Activated CD4-positive, alpha-beta T cell treated with anti-CD3 and anti-CD28 coated beads for 4 hours (primary cell): Measurements from ENCODE around the gene MGAT5.
A peak's percentile ranks its signal among the peaks of the same experiment; 100 is the strongest.

ENCODE experiments used
- DNase-seq, 2 donors: peaks; one replicate each; pipeline ENCODE4 v3.0.0-alpha.2; 2020

Gene MGAT5

DNA sequence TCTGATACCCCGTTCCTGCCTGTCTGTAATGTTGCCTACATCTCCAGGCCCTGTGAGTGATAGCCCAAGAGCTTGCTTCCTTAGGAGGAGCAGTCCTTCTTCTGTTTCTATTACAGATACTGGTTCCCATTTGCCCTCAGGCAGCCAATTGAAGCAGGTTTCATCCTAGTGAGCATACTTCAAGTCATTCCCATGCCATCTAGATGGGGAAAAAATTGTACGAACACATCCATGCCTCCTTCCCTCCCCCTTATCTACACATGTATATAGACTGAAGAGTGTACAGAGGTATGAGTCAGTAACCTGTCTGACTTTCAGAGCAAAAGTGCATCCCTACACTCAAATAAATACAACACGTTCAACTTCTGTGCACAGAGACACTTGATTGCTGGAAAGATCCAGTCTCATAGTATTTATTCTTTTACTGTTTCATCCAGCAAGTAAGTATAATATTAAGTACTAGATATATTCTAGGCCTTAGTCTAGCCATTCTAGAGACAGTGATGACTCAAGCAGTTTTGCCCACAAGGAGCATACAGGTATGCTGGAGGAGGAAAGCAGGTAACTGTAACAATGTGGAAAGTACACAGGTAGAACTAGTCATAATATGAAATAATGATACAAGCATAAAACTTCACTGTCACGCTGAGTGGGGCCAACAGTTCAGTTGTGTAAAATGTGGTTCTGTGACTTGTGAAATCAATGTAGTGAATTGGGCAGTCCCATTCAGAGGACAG is 153.4 kb downstream of the MGAT5 start:
- DNase-seq: no peak

DNA sequence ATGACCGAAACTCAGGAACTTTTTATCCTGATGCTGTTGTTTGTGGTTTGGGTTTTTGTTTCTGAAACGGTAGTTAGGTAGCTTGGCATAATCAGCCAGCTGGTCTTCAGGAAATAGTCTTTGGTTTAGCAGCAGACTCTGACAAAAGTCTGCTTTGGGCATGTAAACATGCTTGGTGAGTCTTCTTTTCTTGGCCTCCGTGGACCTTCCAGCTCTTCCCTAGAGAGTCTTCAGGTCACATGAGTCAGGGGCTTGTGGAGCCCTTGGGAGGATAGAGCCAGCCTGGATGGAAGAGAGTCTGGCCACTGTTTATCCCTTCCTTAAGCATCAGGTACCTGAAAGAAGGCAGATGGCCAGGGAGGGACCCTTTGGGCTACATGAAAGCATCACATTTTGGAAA is 154.5 kb downstream of the MGAT5 start:
- no peak for DNase-seq

DNA sequence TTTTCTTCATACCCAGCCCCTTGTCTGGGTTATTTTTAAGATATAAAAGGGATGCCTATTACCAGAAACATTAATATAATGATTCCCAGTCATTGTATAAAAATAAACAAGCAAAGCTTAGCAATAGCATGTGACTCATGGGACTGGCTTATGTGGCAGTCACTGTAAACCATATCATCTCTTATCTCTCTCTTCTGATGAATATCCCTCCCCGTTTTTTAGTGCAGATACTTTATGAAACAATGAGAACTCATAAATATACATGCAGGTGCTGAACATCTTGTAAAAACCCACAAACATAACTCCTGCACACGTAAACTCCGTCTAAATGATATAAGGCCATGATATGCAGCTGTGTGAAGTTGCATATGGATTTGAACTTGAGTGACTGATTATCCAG is 154.9 kb downstream of the MGAT5 start:
- DNase-seq: no peak

DNA sequence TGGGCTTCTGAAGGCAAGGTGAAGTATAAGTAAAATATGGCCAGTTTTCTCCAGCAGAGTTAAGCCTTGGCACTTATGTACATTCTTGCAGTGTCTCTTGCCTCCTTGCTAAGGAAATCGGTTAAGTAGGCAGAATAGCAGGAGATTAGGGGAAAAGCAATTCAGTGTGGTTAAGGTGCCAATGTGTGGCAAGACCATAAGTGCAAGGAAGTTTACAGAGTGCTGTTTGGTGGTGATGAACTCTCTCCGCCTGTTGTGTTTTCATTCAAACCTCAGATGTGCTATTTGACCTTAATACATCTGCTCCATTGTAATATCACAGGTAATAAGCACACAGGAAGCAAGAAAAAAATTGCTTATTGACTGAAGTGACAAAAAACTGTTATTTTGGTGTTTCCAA is 156.1 kb downstream of the MGAT5 start:
- DNase-seq: no peak

DNA sequence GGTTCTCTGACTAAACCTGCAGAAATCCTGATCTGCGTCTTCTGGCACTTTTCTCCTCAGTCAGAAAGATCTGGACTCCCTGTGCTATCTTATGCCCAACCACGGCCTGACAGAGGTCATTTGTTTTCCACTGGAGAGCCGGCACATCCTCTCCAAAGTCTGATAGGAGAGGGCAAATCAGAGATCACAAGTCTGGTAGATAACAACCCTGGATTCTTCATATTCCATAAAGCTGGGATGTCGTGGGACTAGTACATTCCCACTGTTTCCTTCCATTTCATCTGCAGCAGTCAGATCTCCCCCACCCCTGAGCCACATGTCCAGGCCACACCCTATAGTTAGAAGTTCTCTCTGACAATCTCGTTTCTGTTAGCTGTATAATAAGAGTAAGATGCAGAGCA is 157.0 kb downstream of the MGAT5 start:
- no peak for DNase-seq

DNA sequence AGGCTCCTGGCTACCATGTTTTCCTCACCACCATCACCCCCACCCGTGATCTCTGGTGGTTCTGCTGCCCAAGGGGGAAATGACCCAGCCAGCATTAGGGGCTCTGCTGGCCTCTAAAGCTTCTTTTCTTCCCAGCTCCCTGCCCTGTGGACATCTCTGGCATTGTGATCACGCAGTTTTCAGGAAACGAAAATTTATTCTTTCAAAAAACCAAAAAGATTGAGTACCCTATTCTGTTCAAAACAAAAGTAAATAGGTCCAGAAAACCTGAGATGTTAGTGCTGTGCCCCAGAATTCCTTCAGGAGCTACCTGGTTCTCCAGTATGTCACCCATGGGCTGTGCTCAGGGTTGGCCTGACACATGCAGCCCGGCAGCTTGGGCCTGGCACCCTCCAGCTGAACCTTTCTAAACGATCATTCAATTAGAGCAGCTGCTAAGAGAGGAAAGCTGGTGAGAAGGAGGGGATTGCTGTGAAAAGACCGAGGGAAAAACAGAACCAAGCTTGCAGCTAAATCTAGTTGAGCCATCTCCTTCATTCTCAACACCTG is 157.5 kb downstream of the MGAT5 start:
- no peak for DNase-seq

DNA sequence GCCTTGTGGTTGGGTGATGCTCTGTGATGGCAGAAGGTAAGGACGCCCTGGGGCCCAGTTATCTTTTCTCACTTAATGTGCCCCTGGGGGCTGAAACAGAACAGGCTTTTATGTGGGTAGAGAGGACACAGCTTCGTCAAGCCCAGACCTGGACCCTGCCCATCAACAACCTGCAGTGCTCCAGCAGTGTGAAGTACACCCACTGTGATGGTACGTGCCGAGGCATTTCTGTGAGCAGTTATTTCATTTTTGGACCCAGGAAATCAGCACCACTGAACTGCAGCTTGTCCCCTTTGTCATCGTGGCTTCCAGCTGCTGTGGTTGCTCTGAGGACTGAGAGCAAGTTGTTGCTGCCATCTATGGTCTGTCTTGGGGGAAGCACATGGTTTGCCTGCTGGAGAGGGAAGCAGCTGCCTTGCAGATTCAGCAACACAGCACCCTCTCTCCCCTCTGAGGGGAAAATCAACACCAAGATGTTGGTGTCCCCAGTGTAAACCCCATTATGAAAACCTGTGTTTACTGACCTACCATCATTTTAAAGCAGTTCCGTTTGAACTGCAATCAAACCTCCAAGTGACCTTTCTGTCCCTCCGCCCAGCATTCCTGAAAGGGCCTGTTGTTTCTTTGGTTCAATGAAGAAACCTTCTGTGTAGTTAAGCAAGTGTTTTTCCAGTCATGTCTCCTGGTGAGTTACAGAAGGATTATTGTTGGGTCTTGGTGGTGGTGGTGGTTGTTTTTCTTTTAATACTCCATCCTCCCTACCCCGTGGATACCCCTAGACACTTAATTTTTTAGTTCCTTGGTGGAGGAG is 158.2 kb downstream of the MGAT5 start:
- peak; percentile 61 to 69 for DNase-seq

DNA sequence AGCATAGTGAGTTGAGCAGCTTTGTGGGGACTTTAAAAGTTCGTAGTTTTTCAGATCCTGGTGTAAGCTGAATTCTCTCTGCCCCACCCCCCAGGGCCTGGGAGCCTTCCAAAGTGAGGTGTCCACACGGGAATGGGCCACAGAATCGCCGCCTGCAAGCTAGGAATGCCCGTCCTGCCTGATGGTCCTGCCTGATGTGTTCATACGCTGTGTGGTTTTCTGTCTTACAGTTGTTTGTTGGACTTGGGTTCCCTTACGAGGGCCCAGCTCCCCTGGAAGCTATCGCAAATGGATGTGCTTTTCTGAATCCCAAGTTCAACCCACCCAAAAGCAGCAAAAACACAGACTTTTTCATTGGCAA is 158.7 kb downstream of the MGAT5 start:
- no peak for DNase-seq

DNA sequence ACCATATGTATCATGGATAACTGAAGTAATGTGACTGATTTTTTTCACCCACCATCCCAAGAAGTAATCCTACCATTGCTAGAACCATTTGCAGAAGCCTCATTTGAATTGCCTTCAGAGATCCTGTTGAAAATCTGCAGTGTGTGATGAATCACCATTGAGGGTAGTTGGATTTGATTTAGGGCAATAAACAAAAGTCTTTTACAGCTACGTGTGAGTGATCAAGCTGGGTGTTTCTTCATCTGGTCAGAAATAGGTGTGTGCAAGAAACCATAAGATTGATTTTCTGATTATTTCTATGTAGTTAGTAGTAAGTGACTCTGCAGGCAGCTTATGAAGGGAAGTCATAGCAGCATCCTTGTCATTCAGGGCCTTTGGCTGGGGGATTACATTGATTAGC is 159.6 kb downstream of the MGAT5 start:
- no peak for DNase-seq

DNA sequence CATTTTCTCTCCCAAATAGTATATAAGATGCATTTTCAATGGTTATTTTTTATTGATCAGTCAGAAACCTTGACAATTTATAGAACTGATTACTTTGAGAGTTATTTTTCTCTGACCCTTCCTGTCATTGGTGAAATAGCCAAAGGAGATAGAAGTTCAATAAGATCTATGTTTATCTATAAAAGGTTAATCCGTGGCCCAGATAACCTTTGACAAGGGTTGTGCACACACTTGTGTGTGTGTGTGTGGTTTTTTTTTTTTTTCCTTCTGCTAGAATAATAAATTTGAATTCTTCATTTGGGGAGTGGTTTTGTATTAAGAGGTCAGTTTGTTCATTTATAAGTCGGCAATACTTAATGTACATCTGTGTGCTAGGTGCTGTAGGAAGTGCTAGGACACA is 160.0 kb downstream of the MGAT5 start:
- no peak for DNase-seq

DNA sequence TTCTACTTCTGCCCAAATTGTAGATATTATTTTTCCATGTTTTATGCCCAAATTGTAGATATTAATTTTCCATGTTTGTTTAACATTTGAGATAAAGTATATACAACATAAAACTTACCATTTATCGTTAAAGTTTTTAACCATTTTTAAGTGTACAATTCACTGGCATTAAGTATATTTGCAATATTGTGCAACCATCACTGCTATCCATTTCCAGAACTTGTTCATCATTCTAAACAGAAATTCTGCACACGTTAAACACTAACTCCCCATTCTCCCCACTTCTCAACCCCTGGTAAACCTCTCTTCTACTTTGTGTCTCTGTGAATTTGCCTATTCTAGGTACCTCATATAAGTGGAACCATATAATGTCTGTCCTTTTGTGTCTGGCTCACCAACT is 162.1 kb downstream of the MGAT5 start:
- DNase-seq: no peak

DNA sequence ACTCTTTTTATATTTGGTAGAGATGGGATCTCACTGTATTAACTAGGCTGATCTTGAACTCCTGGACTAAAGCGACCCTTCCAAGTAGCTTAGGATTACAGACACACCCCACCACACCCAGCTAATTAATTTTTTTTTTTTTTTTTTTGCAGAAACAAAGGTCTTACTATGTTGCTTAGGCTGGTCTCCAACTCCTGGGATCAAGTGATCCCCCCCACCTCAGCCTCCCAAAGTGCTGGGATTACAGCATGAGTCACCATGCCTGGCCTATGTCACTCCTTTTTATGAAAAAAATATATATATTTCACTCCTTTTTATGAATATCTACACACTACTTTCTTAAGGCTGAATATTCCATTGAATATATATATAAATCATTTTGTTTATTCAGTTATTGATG is 162.8 kb downstream of the MGAT5 start:
- DNase-seq: no peak

DNA sequence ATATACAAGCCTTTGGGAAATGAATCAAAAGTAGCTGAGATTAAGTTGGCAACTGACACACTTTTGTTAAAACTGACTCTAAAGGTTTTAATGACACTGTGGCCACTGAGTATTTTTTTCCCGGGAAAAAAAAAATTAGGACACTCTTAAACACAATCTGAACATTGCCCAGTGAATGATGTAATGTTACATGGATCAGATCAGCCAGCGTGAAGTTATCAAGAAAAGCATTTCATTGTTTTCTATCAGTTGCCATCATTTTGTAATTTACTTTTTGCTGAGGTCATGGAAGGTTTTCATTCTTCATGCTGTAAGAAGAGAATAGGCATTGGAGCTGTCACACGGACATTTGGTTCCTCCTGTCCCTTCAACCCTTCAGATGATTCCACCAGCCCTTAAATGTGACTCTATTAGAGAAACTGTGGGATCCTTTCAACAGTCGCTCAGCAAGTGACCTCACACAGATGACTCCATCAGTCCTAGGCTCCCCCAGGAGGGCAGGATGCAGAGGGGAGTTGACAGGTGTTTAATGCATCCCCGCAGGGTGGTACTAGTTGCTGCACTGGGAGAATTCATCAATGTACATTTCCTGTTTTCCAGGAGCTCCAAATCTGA is 164.2 kb downstream of the MGAT5 start:
- no peak for DNase-seq

DNA sequence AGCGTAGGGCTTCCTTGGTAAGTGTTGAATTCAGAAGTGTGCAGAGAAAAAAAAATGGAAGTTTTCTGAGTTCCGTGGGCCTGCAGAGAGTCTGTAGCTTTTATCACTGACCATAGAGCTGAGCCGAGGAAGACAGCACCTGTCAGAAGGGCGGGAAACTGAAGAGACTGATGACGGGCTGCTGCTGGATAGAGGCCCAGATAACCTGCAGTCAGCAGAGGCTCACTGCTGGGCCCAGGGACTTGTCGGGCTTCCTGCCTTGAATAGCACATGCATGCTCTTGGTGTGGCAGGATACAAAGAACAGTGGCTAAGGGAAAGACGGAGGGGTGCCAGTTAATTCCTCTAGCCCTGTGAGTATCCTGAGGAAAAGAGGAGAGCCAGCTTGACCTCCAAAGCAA is 166.4 kb downstream of the MGAT5 start:
- DNase-seq: no peak

DNA sequence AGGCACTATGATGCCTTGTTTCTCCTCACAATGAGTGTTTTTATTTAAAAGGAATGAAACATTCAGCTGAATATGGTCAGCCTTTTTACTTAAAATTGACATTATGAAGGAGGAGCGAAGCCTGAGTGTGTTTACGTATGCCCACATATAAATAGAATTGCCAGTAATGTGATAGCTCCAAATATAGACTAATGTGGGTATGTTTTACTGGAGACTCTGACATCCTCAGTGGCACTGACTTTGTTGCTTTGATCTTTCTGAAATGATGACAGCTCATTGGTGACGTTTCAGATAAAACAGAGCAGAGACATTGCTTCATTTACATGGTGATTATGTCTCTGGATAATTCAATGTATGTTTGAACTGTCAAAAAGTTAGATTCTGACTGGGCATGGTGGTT is 167.0 kb downstream of the MGAT5 start:
- no peak for DNase-seq

DNA sequence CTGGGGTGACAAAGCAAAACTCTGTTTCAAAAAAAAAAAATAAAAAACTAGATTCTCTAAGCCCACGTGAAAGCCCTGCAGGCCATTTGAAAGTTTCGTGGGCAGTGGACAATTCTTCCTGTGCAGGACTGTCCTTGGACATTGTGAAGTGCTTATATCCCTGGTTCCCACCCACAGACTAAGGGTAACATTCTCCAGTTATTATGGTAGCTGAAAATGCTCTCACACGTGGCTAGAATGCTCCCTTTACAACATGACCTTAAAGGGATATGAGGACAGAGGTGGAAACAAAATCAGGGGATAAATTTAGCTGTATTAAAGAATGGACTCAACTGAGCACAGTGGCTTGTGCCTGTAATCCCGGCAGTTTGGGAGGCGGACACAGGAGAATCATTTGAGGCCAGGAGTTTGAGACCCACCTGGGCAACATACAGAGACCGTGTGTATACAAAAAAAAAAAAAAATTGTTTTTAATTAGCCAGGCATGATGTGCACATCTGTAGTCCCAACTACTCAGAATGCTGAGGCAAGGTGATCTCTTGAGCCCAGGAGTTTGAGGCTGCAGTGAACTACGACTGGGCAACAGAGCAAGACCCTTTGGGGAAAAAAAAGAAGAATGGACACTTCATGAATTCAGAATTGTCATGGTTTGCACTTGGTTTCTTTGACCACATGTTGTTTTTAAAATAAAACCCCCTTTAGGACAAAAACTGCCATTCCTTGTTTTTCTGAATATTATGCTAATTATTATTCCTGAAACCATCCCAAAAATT is 167.9 kb downstream of the MGAT5 start:
- DNase-seq: no peak

DNA sequence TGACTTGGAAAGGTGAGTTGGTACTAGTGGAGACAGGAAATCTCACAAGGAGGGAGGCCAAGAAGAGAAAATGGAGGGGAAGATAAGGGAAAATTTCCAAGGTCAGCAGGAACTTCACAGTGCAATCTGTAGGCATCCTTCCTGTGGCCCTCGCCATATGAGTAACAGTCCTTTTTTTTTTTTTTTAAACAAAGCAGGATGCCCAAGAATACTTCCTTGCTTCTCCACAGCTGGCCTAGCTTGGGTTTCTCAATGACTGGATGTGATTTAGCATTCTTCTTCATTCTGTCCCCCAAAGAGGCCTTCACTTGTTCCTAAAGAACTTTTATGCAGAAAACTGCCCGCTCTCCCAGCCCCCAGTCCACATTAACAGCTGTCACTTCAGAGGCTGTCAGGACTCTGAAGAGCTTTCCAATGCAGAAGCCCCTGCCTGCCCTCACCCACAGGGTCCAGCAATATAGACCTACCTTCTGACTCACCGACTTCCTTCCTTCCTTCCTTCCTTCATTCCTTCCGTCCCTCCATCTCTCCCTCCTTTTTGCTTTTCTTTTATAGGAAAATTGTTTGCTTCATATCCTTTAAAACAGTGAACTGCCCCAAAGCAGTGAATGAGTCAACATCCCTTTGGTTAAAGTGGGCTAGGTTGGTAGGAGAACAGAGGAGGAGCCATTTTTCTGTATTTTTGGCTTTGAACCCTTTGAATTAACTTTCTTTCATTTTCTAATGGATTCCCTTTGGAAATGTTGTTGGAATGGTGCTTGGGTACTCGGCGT is 172.0 kb downstream of the MGAT5 start:
- no peak for DNase-seq

DNA sequence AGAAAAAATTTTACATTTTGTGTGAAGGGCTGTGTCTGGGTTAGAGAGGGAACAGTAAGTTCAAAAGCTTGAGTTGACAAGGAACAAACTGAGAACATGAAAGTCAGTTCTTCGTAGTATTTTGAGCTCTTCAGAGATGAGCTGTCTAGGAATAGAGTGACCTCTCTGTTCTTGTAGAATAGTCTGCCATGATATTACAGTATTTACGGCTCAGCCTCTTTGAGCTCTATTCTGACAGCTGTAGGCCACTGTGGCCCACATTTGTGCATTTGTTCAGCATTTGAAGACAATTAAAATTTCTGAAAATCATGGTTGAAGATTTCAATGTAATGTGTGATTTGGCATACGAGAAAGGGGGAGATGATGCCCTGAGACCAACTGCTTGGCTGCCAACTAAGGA is 172.8 kb downstream of the MGAT5 start:
- DNase-seq: no peak

DNA sequence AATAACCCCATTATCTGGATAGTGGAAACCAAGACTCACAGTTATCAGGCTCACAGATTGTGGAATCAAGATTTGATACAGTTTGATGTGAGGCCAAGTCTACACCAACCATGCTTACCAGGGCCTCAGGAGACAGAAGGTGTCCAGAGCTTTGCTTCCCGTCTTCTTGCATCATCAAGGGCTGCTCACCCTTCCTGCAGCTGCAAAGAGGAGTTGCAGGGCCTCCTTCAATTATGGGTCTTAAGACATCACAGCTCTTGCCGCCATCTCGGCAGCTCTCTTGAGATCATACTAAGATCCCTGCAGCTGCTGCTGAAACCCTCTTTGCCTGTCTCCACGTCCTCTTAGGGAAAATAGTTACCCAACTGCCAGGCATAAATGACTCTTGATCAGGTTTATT is 176.0 kb downstream of the MGAT5 start:
- DNase-seq: no peak

DNA sequence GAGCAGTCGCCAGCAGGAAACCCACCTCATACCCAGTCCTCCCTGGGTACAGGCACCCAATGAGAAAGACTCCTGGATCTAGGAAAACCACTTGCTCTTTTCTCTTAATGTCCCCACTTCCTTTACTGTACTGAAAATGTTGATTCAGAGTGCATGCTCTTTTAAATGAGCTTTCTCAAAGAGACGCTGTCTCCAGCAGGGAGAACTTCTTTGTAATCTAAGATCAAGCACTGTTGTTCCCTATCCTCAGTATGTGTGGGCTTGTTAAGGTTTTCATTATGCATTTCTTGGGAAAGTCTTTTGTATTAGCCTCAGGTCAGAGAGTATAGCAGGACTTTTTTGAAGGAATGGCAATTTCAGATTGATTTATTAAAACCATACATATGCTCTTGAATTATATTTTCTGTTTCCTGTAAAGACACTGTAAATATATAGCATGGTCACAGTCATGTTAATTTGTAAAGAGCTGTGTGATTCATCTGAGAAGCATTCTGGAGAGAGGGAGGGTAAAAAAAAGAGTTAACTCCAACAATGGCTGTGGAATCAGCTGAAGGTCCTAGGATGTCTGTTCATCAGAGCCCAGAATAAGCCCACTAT is 178.1 kb downstream of the MGAT5 start:
- no peak for DNase-seq

DNA sequence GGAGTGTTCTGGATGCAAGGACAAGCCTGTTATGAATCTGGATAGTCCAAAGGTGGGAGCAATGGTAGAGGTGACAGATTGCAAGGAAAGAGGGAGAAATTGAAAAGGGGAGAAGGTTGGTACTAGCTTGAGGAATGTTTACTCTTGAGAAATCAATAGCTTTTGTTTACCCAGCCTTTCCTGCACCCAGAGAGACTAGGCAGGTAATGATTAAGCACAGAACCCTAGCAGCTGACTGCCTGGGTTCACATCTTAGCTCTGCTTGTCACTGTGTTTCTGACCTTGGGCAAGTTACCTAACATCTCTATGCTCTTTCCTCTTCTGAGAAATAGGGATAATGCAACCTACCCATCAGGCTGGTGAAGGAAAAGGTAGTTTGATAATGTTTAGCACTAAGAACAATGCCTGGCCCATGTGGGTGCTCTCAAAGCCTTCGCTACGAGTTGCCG is 178.6 kb downstream of the MGAT5 start:
- DNase-seq: no peak

DNA sequence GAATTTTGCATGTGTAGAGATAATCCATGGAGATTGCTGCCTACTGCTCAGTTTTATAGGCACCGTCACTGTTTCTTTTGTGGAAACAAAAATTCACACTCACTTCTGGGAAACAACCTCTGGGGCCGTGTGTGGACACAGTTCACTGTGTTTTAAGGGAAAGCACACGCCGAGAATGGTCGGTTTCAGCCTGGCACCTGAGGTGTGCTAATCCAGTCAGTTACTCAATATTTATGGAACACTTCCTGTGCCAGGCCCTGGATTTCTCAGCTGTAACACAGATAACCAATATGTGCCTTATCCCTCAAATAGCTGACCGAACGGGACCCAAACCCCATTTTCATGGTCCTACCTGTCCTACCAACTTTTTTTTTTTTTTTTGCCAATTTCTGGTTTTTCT is 179.6 kb downstream of the MGAT5 start:
- DNase-seq: no peak
